Stomach (tissue), 19 donors: ENCODE data around the gene DISC1. TPM values are rescaled to one million over a fixed set of nuclear protein-coding genes. Genes with fewer than 3 reads are reported as not detected.

Experiments used
- DNase-seq, 2 donors: peaks; one replicate each; pipeline versions ENCODE4 v3.0.0 to v3.0.0-alpha.2; 2013 to 2019
- H3K27ac ChIP-seq, 5 donors: fragments of 200-600 bp in 4 of 5; sonication (generic) in 4 of 5; one replicate each; pipeline ENCODE4 v1.5.1; 2013 to 2019; ENCODE audit warnings: mild to moderate bottlenecking in 1 of 5, moderate library complexity in 1 of 5
- H3K27me3 ChIP-seq, 3 donors: fragments of 200-600 bp; sonication (generic); one replicate each; pipeline ENCODE4 v1.5.1; 2017 to 2019; ENCODE audit warnings: mixed run types in 1 of 3
- H3K36me3 ChIP-seq, 4 donors: fragments of 200-600 bp; sonication (generic); 1 replicate in 3 of 4; 2 replicates in 1 of 4; pipeline ENCODE4 v1.5.1; 2016 to 2019
- H3K4me1 ChIP-seq, 4 donors: fragments of 200-600 bp; sonication (generic); one replicate each; pipeline ENCODE4 v1.5.1; 2016 to 2019
- H3K4me3 ChIP-seq, 4 donors: fragments of 200-600 bp; sonication (generic) in 3 of 4; one replicate each; pipeline ENCODE4 v1.5.1; 2016 to 2019; ENCODE audit warnings: mild to moderate bottlenecking in 1 of 4
- H3K9me3 ChIP-seq, 4 donors: fragments of 200-600 bp; sonication (generic); one replicate each; pipeline ENCODE4 v1.5.1; 2016 to 2019
- CTCF ChIP-seq, 7 experiments: fragments of 450-650 bp in 4 of 7; fragments of 200-600 bp in 3 of 7; sonication (generic) in 3 of 7; IDR thresholded peaks; one replicate each; pipeline ENCODE4 v1.5.1; 2016 to 2019; ENCODE audit warnings: antibody characterized with exemption in 7 of 7, control low read depth in 2 of 7, mild to moderate bottlenecking in 1 of 7
- EP300 ChIP-seq: sonication (generic); formaldehyde crosslinking; IDR thresholded peaks from one replicate; pipeline ENCODE4 v1.6.1; 2017; ENCODE audit warnings: antibody characterized with exemption
- POLR2A ChIP-seq, 4 donors: fragments of 450-650 bp; IDR thresholded peaks; one replicate each; pipeline ENCODE4 v1.6.1; 2016; ENCODE audit warnings: antibody characterized with exemption in 4 of 4, control low read depth in 2 of 4, mild to moderate bottlenecking in 1 of 4, moderate library complexity in 1 of 4
- POLR2AphosphoS5 ChIP-seq, 3 donors: sonication (generic); formaldehyde crosslinking; IDR thresholded peaks; one replicate each; pipeline ENCODE4 v1.6.1; 2016; ENCODE audit warnings: antibody characterized with exemption in 3 of 3
- WGBS, 5 donors: extraction: QIAGEN DNeasy Blood & Tissue Kit in 3 of 5; methylation state at CpG; one replicate each; pipeline versions ENCODE4 v1.1.5 to v1.1.7; 2013 to 2018; 5-methylcytosine and 5-hydroxymethylcytosine counted together
- intact Hi-C: fragments of 100-400 bp; cut with DNase I; formaldehyde crosslinking; loops from one replicate; pipeline ENCODE4 v1.15.1; 2023; ENCODE audit warnings: low total_unique reads
- long read RNA-seq, 10 donors: transcript quantifications; one replicate each; lab custom pipeline, GENCODE V29; 2026
- polyA plus RNA-seq, 3 donors: library from polyadenylated mRNA; stranded (reverse); fragments of 200-250 nt; gene quantifications; one replicate each; pipeline ENCODE4 v1.2.3, GENCODE V29; 2013
- total RNA-seq, 5 donors: library from RNA; depleted of rRNA; stranded (reverse); fragments of >200 nt; gene quantifications; one replicate each; pipeline versions ENCODE4 v1.1.0 to v1.2.3, GENCODE V29; 2014 to 2016
- donor health status: healthy with polysubstance abuse.
- donor health status: Bipolar disorder and iron deficiency.
- donor health status: healthy.

Gene DISC1
- total RNA-seq (10 to 100 TPM in 2 of 5 donors, 1 to 10 TPM in 3; 1.3 to 29.8 (median 6.1) TPM), polyA plus RNA-seq (1 to 10 TPM in 1 of 3 donors, under 1 TPM in 2; 0.43 to 1.4 (median 0.81) TPM)
- long read RNA-seq, donor 1 = 0 reads
- long read RNA-seq, donor 2 = 0 reads
- long read RNA-seq, donor 3, partial matches to known transcripts = 0 of 1 reads
- long read RNA-seq, donor 3, other reads (novel, unspliced or antisense) = 0 of 1 reads
- long read RNA-seq, donor 4 = 0 reads
- long read RNA-seq, donor 5, partial matches to known transcripts = 0 of 1 reads
- long read RNA-seq, donor 5, other reads (novel, unspliced or antisense) = 0 of 1 reads
- long read RNA-seq, donor 6 = 0 reads
- long read RNA-seq, donor 7 = 0 reads
- long read RNA-seq, donor 8 = 0 reads
- long read RNA-seq, donor 9 = 0 reads
- long read RNA-seq, donor 10 = 0 reads

GRCh38 chr1:231626535-231626950, at the start of gene DISC1:
TSS of gene DISC1 (plus strand) at chr1:231626790. CDS start at chr1:231626868, 78 bp downstream.
- TF ChIP-seq EP300 (no peak), POLR2AphosphoS5 (IDR thresholded peaks at IDR 0.05) (peak in 1 of 3 donors; percentile 21)
- Histone ChIP-seq H3K9me3 (no peaks in the 10 kb centered on the region), H3K36me3 (no peaks in the 10 kb centered on the region), H3K4me3 (peak within 1 kb of the TSS; percentile 73 to 89 (median 83)), H3K4me1 (peaks cover 5 to 32% (median 26%) of the 10 kb centered on the region in 4 donors), H3K27me3 (no peaks in the 10 kb centered on the region), H3K27ac (peak within 1 kb of the TSS; percentile 83 to 90 (median 88))
- 0 to 2% (median 0%) methylated on average over 19 to 38 of the region's 38 CpGs for WGBS, 5 donors
- DNase-seq = peak; percentile 84 to 97
- intact Hi-C loops = no loop called here

- no peak overlapping the region for H3K4me3 ChIP-seq
- intact Hi-C loops = no loop called here
- no peaks in the 10 kb centered on the region for H3K4me1 ChIP-seq
- DNase-seq = peak in 1 of 2 donors; percentile 21
- no peak for TF ChIP-seq POLR2AphosphoS5 (IDR thresholded peaks at IDR 0.05)
- no peak for TF ChIP-seq EP300
- no peak for TF ChIP-seq POLR2A (IDR thresholded peaks at IDR 0.05)
- no peak for TF ChIP-seq CTCF (IDR thresholded peaks at IDR 0.05)
- H3K9me3 ChIP-seq = no peaks in the 10 kb centered on the region
- no peaks in the 10 kb centered on the region for H3K36me3 ChIP-seq
- no peaks in the 10 kb centered on the region for H3K27me3 ChIP-seq
- whole genome bisulfite sequencing, 5 donors = 57 to 77% (median 58%) methylated on average over 11 of the region's 11 CpGs
- no peak overlapping the region for H3K27ac ChIP-seq
These were observed 49.5 kb upstream of the DISC1 start for GRCh38 chr1:231576804-231577718.

DNA sequence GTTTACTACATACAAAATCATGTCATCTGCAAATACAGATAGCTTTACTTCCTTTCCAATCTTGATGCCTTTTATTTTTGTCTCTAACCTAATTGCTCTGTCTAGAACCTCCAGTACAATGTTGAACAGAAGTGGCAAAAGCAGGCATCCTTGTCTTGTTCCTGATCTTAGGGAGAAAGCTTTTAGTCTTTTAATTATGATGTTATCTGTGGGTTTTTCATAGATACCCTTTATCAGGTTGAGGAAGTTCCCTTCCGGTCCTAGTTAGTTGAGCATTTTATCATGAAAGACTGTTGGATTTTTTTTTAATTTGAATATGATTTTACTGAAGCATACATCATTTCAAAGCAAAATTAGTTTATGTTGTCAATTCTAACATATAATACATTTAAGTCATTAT, 45.7 kb upstream of the DISC1 start:
- intact Hi-C loops = no loop called here
- WGBS, 5 donors = 52 to 69% (median 58%) methylated on average over 1 of the region's 1 CpG

DNA sequence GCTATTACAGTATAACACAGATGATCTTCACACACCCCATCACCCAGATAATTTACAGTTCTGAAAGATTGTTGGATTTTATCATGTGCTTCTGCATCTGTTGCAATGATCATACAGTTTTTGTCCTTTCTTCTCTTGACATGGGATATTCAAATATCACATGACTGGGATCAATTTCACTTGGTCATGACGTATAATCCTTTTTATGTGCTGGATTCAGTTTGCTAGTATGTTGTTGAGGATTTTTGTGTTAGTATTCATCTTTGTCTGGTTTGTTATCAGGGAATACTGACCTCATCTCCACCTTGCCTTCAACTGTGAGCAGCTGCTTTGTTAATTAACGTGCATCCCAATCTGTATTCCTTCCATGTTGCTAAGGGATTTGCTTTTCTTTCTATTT, 44.7 kb upstream of the DISC1 start:
- no peak overlapping the region for H3K27ac ChIP-seq
- no peak for DNase-seq
- intact Hi-C loops = no loop called here
- no peaks in the 10 kb centered on the region for H3K9me3 ChIP-seq
- WGBS, 5 donors = 60 to 76% (median 72%) methylated on average over 2 of the region's 2 CpGs
- no peaks in the 10 kb centered on the region for H3K36me3 ChIP-seq
- H3K27me3 ChIP-seq = no peaks in the 10 kb centered on the region
- no peak overlapping the region for H3K4me3 ChIP-seq
- H3K4me1 ChIP-seq = no peaks in the 10 kb centered on the region
- no peak for TF ChIP-seq POLR2AphosphoS5 (IDR thresholded peaks at IDR 0.05)
- TF ChIP-seq EP300 = no peak
- TF ChIP-seq POLR2A (IDR thresholded peaks at IDR 0.05) = no peak
- TF ChIP-seq CTCF (IDR thresholded peaks at IDR 0.05) = no peak

More for the DNA sequence above, 45.7 kb upstream of the DISC1 start:
- Histone ChIP-seq H3K9me3 (no peaks in the 10 kb centered on the region), H3K27me3 (no peaks in the 10 kb centered on the region), H3K27ac (no peak overlapping the region), H3K4me3 (no peak overlapping the region), H3K36me3 (no peaks in the 10 kb centered on the region), H3K4me1 (no peaks in the 10 kb centered on the region)
- TF ChIP-seq POLR2A (IDR thresholded peaks at IDR 0.05) (no peak), POLR2AphosphoS5 (IDR thresholded peaks at IDR 0.05) (no peak), EP300 (no peak), CTCF (IDR thresholded peaks at IDR 0.05) (no peak)
- no peak for DNase-seq
